WERI-Rb-1 (cell line): ENCODE measurements around the gene GH2.

ENCODE experiments used
- DNase-seq: peaks from one replicate; pipeline ENCODE4 v3.0.0-alpha.2; 2020
- H3K27ac ChIP-seq: fragments of 250-450 bp; sonication (Bioruptor Pico); 2 replicates; pipeline ENCODE4 v1.5.1; 2020; ENCODE audit warnings: mild to moderate bottlenecking, moderate library complexity
- H3K27me3 ChIP-seq: fragments of 250-450 bp; sonication (Bioruptor Pico); 2 replicates; pipeline ENCODE4 v1.5.1; 2021; ENCODE audit warnings: mild to moderate bottlenecking, low read depth, moderate library complexity; ENCODE audit not compliant: insufficient read depth, severe bottlenecking
- H3K36me3 ChIP-seq: fragments of 250-450 bp; sonication (Bioruptor Pico); 2 replicates; pipeline ENCODE4 v1.5.1; 2020; ENCODE audit warnings: mild to moderate bottlenecking, moderate library complexity
- H3K4me3 ChIP-seq: 2 replicates; pipeline ENCODE4 v1.5.1; 2011; ENCODE audit warnings: low read depth, mild to moderate bottlenecking, control low read depth, low read length
- H3K9me3 ChIP-seq: fragments of 250-450 bp; sonication (Bioruptor Pico); 2 replicates; pipeline ENCODE4 v1.5.1; 2021; ENCODE audit warnings: mild to moderate bottlenecking, moderate library complexity; ENCODE audit not compliant: severe bottlenecking
- CTCF ChIP-seq: IDR thresholded peaks from 2 replicates; pipeline ENCODE4 v1.5.1; 2011; ENCODE audit warnings: low read depth, mild to moderate bottlenecking, control low read depth, inconsistent platforms, low read length

The GH2 gene

DNA sequence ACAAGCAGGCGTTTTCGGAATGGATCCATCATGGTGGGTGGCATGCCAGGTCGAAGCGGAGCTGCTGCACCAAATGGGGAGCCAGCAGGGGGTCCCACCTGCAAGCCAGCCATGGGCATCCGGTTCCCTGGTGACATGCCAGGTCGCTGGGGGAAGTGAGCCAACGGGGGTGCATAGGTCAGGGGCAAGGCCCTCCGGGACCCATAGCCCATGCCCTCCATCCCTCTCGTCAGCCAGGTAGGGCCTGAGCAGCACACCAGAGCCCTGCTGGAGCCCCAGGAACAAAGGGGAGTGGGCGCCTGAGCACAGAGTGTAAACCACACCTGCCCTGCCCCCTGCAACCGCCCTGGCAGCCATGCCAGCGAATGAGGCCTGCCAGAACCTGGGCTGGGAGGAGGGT lies 44.3 kb downstream of the GH2 start:
- Histone ChIP-seq H3K9me3 (no peaks in the 10 kb centered on the region), H3K36me3 (peaks cover 66% of the 10 kb centered on the region), H3K4me3 (no peak overlapping the region), H3K27ac (no peak overlapping the region), H3K27me3 (no peaks in the 10 kb centered on the region)
- TF ChIP-seq CTCF, result no peak
- DNase-seq, result no peak

- Histone ChIP-seq H3K27ac (no peak overlapping the region), H3K9me3 (no peaks in the 10 kb centered on the region), H3K4me3 (no peak overlapping the region), H3K27me3 (no peaks in the 10 kb centered on the region), H3K36me3 (peaks cover 70% of the 10 kb centered on the region)
- no peak for TF ChIP-seq CTCF
- no peak for DNase-seq
These were observed 44.9 kb downstream of the GH2 start for GRCh38 chr17:63836811-63837210.

- TF ChIP-seq CTCF, result no peak
- H3K27me3 ChIP-seq, result no peaks in the 10 kb centered on the region
- no peak overlapping the region for H3K27ac ChIP-seq
- no peak for DNase-seq
- H3K9me3 ChIP-seq, result no peaks in the 10 kb centered on the region
- H3K36me3 ChIP-seq, result peaks cover 77% of the 10 kb centered on the region
- H3K4me3 ChIP-seq, result no peak overlapping the region
These were observed 46.5 kb downstream of the GH2 start for GRCh38 chr17:63835167-63835720.

- H3K36me3 ChIP-seq, result peaks cover 83% of the 10 kb centered on the region
- no peak overlapping the region for H3K27ac ChIP-seq
- peak; percentile 84 for DNase-seq
- no peaks in the 10 kb centered on the region for H3K27me3 ChIP-seq
- no peaks in the 10 kb centered on the region for H3K9me3 ChIP-seq
- TF ChIP-seq CTCF, result peak; percentile 83
- H3K4me3 ChIP-seq, result no peak overlapping the region
These were observed 47.1 kb downstream of the GH2 start for GRCh38 chr17:63834431-63835166.

- DNase-seq, result no peak
- Histone ChIP-seq H3K9me3 (no peaks in the 10 kb centered on the region), H3K4me3 (no peak overlapping the region), H3K36me3 (peaks cover 91% of the 10 kb centered on the region), H3K27ac (no peak overlapping the region), H3K27me3 (no peaks in the 10 kb centered on the region)
- TF ChIP-seq CTCF, result no peak
These were observed 47.9 kb downstream of the GH2 start for GRCh38 chr17:63833741-63834373.
